Kidney capillary endothelial cell (primary cell): ENCODE measurements around the gene KRT86.
"Not testable (repeated sequence)": the region's sequence is repeated elsewhere in the genome, so short reads cannot be mapped to it uniquely, and the experiment has no call there.

Source experiments
- DNase-seq: peaks from one replicate; pipeline ENCODE4 v3.0.0-alpha.2; 2018; ENCODE audit warnings: low spot score

KRT86 gene

GRCh38 chr12:52336641-52337040 is 62.2 kb downstream of the KRT86 start:
- no peak for DNase-seq

DNA sequence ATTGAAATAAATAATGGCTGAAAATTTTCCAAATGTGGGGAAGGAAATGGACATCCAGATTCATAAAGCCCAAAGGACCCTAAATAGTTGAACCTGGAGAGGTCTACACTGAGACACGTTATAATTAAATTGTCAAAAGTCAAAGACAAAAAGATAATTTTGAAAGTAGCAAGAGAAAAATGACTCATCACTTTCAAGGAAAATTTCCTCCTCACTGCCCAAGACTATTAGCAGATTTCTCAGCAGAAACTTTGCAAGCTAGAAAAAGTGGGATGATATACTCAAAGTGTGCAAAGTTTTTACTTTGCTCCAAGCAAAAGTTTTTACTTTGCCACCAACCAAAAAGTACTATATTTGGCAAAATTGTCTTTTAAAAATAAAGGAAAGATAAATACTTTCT is 62.6 kb downstream of the KRT86 start:
- no peak for DNase-seq

DNA sequence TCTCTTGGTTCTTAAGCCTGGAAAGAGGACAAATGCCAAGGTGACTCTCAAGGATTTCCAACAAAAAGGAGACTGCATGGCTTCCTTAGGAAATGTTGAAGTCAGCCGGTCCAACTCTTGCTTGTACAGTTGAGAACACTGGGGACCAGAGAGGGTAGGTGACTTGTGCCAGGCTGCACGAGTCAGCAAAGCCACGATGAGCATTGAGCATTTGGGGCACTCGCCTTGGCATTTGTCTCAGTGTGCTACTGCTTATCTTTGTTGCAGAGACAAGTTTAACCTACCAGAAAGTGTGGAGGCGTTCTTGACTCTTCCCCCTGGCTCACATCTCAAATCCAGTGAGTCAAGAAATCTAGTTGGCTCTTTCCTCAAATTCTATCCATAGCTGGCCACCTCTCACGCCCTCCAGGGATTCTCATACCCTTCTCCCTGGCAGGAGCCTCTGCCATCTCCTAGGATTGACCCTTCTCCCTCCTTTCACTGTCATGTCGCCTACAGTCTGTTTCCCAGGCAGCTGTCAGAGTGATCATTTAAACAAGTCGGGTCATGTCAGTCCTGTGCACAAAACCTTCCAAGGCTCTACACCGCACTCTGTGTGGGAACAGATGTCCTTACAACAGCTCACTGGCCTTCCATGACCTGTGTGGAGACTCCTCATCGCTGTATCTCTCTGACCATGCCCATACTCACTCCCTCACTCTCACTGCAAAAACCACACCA is 64.0 kb downstream of the KRT86 start:
- no peak for DNase-seq

DNA sequence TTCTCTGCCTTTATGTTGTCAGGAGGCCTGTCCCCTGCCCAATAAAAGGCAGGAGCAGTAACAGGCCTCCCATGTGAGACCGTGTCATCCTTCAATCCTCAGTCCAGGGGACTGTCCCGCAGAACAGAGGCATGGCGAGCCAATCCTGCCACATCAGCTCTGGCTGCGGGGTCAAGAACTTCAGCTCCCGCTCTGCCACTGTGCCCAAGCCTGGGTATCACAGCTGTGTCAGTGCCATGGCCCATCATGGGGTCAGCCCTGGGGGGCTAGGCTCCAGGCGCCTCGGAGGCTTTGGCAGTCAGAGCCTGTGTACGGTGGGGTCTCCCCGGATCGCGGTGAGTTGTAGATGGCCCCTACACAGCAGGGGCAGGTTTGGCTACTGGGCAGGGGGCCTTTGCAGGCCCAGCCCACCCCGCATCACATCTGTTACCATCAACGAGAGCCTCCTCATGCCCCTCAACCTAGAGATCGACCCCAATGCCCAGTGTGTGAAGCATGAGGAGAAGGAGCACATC is 66.7 kb downstream of the KRT86 start:
- DNase-seq: no peak

- no peak for DNase-seq
Measured at GRCh38 chr12:52342781-52343490, 68.5 kb downstream of the KRT86 start.

DNA sequence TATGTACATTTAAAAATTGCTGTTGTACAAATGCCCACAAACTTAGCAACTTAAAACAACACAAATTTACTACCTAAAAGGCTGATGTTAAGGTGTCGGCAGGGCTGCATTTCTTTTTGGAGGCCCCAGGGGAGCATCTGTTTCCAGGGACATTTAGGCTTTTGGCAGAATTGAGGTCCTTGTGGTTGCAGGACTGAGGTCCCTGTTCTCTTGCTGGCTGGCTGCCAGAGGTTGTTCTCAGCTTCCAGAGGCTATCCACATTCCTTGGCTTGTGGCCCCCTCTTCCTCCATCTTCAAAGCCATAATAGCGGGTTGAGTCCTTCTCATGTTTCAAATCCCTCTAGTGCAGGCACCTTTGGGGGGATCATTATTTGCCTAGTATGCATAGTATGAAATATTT is 69.1 kb downstream of the KRT86 start:
- no peak for DNase-seq

DNA sequence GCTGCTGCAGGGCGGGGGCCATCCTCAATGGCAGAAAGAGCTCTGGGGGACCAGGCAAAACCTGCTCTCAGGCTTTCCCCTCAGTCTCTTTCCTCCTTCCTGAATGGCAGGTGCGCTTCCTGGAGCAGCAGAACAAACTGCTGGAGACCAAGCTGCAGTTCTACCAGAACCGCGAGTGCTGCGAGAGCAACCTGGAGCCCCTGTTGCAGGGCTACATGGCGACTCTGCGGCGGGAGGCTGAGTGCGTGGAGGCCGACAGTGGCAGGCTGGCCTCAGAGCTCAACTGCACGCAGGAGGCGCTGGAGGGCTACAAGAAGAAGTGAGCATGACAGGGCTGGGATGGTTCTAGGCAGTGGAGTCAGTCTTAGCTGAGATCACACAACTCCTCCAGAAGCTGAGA is 69.7 kb downstream of the KRT86 start:
- no peak for DNase-seq

DNA sequence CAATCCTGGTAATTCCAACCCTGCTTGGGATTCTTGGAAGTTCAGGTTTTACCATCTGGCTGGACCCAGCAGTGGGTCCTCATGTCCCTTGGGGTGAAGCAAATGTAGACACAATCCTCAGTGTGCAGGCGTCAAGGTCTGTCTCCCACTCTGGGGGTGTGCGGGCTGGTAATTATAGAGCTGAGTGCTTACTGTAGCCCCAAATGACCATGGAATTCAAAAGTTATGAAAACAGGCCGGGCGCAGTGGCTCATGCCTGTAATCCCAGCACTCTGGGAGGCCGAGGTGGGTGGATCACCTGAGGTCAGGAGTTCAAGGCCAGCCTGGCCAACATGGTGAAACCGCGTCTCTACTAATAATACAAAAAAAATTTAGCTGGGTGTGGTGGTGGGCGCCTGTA is 70.6 kb downstream of the KRT86 start:
- DNase-seq: not testable (repeated sequence)

GRCh38 chr12:52346593-52346992 is 72.1 kb downstream of the KRT86 start:
- DNase-seq: no peak

DNA sequence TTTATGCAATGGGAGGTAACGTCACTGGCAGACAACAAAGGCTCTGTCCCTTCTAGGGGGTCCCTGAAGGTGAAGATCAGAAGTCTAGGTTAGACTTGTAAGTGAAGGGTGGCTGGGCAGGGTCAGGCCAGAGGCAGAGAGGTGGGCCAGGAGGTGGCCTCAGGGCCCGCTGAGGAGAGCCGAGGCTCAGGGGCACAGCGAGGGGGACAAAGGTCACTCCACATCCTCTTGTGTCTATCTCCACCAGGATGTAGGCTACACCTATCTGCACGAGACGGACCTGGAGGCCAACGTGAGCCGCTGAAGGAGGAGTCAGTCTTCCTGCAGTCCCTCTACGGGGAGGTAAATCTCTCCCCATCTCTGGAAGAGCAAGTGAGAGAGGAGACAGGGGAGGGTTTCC is 72.6 kb downstream of the KRT86 start:
- DNase-seq: no peak

DNA sequence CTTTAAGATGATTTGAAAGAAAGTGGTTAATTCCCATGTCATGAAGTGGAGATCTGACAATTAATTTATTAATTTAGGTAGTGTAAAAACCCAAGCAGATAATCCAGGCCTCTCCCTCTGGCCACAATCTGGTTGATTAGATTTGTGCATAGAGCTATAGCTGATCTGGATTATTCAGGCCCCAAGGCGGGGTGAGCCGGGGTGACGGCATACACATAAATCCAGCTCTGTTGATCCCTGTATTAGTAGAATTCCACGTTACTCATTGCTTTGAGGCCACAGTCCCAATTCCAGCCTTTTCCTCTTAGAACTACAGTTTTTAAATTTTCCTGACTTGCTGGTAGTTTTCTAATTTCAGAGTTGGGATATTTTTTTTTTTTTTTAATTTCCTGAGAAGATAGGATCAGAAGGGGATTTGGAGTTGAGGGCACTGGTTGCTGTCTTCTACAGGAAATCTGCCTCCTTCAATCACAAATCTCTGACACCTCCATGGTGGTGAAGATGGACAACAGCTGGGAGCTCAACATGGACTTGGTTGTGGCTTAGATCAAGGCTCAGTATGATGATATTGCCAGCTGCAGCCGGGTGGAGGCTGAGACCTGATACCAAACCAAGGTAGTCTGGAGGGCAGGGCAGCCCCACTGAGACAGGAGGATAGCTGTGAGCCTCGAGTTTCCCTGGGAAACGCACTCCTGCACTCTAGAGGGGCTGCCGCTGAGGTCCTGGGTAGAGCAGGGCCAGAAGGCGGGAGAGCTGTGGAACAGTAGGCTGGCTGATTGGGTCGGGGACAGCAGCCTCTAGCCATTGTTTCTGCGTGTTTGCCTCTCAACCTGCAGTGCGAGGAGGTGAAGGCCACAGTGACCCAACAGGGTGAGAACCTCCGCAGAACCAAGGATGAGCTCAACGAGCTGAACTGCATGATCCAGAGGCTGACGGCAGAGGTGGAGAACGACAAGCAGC is 73.4 kb downstream of the KRT86 start:
- no peak for DNase-seq

- no peak for DNase-seq
Measured at GRCh38 chr12:52349196-52349595, 74.8 kb downstream of the KRT86 start.

- no peak for DNase-seq
Measured at GRCh38 chr12:52350021-52350620, 75.7 kb downstream of the KRT86 start.

DNA sequence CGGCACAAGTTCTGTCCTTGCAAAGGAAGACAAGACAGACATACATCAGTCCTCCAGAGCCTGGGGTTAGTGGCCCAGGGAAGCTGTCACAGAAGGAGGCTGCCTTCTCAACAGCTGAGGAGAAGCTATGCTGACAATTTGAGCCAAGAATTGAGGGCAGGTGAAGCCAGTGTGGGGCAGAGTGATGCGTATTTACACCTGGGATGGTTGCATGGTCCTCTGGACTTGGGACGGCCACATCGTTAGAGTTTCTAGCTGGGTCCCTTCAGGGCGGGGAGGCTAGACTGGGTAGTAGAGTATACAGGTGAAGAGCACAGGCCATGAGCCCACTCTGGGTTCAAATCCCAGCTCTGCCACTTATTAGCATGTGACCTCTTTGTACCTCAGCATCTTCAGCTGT is 76.3 kb downstream of the KRT86 start:
- DNase-seq: no peak

DNA sequence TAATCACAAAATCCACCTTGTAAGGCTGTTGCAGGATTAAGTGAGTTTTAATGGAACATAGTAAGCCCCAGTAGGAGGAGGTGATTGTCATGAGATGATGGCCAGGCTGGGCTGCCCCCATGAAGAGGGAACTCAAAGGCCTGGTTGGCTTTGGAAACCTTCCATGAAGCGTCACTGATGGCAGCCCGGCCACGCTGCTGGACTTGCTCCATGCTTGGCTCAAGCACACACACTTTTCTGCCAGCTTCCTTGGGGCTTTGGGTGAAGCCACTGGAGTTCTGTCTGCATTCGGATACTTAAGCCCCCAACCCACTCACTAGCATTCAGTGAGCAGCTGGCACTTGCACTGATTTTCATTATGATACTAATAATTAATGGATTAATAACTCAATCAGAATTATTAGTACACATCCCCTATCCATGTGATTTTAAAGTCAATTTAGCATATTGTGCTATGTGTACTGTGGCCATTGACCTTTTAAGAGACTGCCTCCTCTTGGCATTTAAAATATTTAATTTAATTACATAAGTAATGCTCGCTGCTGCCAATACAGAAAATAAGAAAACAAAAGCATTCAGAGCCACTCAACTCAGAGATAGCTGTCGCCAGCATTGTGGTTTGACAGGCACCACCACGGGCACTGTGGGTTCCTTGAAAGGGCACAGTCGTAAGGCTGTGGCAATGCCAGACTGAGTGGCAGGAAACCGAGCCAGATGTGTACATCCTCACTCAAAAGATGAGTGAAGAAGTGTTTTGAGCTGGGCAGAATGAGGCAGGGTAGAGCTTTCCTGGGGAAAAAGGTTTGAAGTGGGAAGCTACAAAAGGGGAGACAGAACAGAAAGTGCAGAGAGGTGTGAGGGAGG is 77.0 kb downstream of the KRT86 start:
- no peak for DNase-seq

- no peak for DNase-seq
Measured at GRCh38 chr12:52352951-52353350, 78.5 kb downstream of the KRT86 start.

GRCh38 chr12:52353766-52354165 is 79.3 kb downstream of the KRT86 start:
- no peak for DNase-seq

- no peak for DNase-seq
Measured at GRCh38 chr12:52354200-52354599, 79.8 kb downstream of the KRT86 start.

DNA sequence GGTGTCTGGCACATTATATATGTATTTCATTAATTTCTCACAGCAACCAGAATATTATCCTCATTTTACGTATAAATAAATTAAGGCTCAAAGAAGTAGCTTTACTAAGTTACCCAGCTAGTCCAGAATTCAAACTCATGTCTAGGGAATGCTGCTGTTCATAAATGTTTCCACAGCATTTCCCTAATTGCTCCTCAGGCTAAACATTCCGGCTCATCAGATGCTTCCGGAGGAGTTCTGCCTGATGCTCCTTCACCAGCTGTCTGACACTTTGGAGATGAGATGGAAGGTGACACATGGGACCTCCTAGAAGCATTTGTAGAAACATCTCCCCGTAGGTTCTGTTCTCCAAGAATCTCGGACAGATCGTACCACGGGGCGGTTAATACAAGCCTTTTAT is 80.7 kb downstream of the KRT86 start:
- DNase-seq: no peak

DNA sequence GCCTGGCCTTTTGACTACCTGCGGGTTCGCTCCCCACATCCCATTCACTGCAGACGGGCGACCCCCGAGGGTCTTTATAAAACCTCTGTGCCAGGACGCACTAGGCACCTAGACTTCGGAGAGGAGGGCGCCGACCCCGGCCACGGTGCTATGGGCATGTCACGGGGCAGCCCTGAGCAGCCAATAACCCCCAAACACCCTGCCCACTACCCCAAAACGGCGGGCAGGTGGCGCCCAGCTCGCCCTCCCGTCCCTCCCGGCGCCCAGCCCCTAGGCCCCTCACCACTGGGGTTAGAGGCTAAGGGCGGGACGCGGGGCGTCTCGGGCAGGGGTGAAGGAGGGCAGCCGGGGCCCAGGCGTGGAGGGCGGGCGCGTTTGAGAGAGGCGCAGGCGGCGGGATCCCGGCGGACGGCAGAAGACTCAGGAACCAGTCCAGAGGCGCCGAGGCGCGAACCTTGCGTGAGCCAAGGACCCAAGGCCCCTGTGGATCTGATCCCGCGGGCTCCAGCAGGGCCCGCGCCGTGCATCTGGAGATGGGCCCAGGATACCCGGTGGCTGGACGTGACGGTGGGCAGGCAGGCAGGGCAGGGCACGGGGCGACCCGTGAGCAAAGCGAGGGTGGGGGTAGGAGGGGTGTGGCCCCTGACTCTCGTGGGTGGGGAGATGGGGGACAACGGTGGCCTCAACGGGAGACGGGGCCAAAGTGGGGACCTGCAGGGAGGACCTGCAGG is 81.8 kb downstream of the KRT86 start:
- DNase-seq: no peak
